Inflammatory macrophage treated with lipopolysaccharide for 1 hour (primary cell): ENCODE data around the gene STARD13.
A peak's percentile ranks its signal among the peaks of the same experiment; 100 is the strongest.

Experiments
- DNase-seq, 2 donors: peaks; one replicate each; pipeline ENCODE4 v3.0.0-alpha.2; 2020 to 2022

The STARD13 gene

DNA sequence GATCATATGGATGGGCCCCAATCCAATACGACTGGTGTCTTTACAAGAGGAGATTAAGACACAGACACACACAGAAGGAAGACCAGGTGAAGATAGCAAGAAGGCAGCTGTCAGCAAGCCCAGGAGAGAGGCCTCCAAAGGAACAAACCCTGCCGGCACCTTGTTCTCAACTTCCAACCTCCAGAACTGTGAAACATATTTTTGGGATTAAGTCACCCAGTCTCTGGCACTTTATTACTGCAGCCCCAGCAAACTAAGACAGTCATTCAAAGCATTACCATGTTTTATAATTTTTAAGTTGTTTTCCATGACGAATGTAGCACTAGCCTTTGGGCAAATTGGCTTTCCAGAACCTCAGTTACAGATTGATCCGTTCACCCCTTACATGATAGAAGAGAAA, 11.3 kb downstream of the STARD13 start:
- DNase-seq, result no peak

DNA sequence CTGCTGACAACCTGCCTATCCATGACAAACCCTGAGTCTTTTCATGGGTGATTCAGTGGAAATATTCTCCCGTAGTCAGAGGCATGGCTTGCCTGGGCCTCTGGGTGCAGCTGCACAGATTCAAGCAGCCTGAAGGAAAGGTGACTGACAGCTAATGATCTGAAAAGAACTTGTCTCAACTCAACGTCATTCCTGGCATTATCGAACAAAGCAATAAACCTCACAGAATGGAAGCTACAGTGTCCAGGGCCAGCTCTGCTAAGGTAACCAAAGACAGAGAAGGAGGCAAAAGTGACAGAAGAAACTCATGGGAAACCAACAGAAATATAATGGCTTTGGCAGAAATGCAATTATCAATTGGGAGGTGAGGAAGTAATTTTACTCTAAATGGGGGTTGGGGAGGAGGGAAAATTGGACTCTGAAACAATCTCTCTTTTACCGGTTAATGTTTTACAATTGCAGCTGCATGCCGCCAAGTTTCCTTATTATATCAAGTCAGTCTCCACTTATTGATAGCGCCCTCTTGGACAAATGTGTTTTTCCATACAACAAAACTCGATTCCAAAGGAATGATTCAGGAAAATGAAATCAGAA, 12.9 kb downstream of the STARD13 start:
- DNase-seq, result no peak

DNA sequence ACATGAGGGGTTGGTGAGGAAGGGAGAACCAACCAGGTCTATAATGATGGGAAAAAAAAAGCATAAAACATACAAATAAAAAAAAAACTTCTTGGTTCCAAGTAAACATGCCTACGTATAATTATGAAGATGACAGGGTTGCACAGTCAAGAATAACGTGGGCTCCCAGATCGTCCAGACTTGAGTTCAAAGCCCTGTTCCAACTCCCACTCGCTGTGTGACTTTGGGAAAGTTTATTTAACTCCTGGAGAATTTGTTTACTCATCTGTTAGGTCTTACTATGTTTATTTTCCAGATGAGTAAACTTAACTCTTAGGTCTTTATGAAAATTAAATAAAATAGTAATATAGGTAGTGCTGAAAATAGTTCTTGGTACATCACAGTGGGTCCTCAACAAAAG, 13.8 kb downstream of the STARD13 start:
- DNase-seq, result no peak

DNA sequence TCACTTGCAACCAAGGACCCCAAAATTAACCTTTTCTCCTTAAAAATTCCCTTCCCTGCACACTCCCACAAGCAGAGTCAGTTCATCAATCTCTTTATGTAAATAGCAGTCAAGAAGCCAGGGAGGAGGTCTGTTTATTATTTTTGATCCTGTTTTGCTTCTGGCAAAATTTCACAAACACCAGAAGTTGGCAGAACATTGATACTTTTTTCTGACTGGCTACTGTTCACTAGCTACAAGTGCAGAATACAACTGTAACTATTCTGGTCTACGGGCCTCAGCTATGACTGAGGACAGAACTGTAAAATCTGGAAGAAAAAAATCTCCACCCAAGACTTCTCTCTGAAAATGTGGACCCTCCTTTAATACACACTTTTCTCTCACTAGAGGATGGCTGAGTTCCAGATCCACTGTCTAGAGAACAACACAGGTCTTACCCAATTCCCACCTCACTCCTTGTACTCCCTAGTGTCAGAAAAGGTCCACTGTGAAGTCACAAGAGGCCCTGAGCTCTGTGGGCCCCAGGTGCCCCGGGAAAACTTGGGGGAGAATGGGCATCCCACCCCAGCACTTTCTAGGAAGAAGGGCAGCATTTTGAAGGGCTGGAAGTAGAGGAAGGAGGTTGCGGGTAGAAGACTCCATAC, 14.5 kb downstream of the STARD13 start:
- no peak for DNase-seq

DNA sequence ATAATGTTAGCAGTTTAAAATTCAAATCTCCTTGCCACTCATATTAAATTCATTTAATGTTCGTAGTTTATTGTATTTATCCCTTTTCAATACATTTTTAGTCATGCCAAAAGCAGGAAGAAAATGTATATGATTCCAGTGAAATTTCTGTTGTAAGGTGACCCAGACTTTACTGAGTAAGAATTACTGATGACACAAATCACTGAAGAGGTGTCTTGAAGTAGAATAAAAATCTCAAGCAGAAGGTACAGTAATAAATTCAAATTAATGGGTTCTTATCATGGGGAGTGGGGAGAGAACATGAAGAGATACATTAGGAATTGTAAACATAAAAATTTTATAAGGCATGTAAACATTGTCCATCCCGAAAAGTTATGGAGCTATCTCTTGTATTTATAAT, 19.9 kb downstream of the STARD13 start:
- no peak for DNase-seq

DNA sequence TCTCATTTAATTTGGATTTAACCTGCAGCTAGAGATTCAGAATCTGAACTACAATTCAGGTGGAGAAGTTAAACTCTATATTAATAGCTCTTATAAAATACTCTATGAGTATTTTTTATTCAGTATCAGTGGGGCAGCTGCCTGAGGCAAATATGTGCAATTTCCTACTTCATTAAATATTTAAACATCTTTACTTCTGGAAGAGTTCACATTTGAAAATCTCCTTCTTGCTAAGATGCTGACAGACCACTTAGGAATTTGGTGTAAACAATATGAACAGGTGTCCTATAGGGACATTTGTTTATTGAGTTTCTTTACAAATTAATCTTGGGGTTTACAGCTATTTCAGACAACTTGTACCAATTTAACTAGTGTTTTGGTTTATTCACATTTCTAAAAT, 20.4 kb downstream of the STARD13 start:
- no peak for DNase-seq

DNA sequence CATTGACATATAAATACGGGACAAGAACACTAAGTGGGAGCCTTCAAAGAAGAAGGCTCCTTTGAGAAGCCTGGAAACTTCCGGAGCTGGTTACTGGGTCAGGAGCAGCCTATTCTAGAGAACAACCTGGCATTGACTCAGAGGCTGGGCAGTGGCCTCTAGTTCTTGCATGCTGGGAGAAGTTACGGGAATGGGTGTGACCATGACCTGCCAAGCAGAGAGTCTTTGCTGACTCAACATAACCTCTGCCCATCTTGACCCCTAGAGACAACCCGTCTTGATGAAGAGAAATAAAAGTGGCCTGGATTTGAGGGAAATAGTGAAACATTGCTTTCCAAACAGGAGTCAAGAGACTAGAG, 21.0 kb downstream of the STARD13 start:
- DNase-seq, result no peak

DNA sequence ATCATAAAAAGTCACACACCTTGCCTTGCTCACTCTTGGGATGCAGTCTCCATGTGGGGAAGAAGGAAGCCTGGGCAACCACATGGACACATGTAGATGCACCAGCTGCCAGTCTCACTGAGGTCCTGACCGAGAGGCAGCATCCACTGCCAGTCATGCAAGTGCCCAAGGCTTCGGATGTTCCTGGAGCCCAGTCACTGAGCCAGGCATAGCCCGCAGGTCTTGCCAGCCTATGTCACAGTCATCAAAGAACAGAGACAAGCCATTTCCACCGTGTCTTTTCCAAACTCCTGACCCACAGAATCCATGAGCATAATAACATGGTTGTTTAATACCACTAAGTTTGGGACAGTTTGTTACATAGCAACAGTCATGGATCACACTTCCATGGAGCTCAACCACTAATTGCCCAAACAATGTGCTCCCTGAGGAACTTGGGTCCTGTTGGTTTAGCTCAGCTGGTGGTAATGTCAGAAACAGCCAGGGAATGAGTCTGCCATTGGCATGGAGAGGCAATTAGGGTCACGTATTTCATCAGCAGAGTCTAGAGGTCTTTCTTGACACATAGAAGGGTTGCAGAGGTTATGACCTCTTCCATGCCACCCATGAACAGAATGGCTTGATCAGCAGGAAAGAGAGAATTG, 21.5 kb downstream of the STARD13 start:
- no peak for DNase-seq

DNA sequence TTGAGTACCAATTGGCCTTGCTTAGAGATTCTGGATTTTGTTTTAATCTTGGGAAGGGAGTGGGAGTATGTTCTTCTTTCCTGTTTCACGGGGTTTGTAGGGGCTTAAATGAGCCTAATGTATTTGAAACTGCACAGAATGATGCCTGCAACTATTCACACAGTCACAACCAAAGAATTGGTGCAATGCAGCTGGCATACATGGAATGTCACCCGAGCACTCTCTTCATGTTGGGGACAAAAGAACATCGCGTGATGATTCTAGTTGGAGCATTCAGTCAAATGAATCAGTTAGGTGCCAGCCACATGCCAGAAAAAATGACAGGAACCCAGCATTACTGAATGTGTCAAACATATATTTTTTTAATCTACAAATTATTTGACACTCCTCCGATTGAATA, 22.1 kb downstream of the STARD13 start:
- no peak for DNase-seq

DNA sequence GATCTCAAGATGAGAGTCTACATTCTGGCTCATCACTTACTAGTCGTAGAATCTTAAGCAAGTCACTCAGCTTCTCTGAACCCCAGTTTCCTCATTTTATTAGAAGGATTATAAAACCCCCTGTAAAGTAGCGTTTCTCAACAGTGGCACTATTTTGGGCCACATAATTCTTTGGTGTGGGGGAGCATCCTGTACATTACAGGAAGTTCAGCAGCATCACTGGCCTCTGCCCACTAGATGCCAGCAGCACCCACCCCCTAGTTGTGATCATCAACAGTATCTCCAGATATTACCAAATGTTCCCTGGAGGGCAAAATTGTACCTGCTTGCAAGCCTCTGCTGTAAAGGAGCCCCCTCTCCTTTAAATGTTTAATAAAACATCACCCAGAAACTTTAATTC, 22.6 kb downstream of the STARD13 start:
- peak; percentile 45 to 49 for DNase-seq

DNA sequence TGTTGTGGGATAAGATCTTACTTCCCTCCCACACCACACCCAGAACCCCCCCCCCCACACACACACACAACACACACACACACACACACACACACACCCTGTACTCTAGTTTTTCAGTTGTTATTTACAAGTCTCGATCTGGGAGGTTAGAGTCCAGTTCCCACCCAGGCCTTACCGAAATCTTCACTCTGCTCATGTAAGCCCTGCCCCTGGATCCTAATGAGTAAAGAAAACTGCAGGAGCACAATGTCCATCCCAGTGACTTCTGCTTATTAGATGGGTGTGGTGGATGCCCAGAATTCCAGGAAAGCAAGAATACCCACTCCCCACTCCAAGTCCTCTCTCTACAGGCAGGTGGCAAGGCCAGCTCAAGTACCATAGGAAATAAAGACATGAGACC, 23.0 kb downstream of the STARD13 start:
- DNase-seq, result no peak

DNA sequence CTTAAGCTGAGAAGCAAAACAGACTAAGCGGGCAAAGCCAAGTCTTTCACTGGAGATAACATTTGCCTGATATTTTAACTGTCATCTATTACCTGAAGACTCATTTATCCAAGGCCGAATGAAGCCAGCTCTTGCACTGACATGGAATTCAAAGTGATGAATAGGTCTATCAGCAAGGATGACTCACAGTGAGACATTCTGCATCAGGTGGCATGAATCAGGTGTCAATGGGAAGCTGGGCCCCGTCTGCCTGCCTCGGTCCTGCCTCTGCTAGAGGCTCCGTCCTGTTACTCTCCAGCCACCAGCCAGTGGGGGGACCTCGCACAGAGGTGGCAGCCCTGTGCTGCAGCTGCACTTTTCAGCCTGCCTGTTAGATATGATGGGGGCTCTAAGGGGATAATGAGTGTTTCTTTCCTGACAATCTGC, 23.5 kb downstream of the STARD13 start:
- DNase-seq, result no peak

DNA sequence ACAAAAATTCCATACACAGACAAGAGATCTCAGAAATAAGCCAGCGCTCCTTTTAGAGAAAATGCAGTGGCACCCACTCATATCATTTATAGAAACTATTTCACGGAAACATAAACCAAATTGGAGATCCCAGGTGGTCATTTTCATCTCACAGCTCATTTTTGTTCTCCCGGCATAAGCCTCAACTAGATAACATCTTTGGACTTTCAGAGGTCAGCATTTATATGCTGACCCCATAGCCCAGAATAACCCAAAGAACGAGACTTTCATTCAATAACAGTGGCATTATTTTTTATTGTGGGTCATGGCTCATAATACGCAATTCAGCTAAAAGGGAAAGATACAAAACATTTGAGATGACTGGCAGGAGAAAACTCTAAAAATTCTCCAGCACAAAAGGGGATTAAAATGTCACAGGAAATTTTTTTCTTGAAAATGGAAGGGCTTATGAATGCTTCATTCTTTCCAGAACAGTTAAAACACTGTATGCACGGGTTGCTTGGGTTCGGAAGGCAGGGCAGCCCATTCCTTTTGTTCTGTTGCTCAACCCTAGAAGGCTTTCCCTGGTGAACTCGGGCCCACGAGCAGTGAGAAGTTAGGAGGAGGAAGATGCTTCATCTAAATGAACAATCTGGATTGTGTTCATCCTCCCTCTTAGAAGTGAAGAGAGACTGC, 24.0 kb downstream of the STARD13 start:
- DNase-seq, result no peak

DNA sequence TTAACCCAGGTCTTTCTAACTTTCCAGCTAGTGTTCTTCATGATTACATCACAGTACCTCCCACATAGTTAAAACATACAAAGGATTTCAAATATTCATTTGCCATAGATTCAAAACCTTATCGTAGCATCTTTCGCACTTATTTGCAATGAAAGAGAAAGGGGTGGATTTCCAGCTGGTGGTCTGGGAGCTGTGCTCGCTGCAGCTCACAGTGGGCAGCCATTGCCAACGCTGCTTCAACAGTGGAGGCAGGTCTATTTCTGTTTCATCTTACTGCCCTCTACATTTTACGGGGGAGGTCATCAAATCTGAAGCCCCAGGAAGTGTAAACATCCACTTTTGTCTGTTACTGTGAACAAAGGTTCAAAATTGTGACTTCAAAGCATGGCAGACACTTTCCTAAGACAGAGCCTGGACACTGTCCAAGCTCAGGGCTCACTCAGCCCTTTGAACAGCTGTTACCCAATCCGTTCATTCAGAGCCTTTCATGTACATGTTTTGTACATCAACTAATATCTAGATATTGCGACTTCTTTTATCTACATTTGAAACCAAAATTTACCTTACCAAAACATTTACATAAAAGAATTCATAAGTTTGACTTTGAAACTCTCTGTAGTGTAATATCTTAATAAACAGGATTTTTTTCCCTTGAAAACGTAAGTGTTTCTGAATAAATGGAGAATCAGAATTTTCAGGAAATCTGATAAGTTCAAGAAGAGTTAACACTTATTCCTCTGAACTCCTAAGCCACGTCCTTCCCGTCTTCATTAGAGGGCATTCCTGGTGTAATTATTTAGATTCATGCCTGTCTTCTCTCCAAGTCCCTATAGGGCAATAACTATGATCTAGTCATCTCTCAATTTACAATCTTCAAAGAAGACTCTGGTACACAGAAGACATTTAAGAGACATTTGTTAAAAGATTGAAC, 25.1 kb downstream of the STARD13 start:
- DNase-seq, result no peak

DNA sequence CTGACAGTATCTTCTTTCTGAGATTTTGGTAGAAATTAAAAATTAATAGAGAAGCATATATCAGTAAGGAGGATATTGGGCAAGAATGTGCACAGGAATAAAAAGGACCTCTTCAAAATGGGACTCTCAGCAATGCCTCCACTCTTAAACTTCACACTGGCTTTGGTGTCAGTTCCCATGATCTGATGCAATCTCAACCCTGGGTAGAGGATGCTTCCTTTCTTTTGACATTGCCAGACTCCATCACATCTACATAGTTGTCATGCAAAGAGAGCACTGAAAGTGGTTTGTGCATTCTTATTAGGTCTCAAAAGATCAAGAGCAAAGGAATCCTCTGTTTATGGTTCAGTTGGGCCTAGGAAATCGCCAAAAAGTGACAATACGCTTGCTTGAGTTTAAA, 26.3 kb downstream of the STARD13 start:
- no peak for DNase-seq

DNA sequence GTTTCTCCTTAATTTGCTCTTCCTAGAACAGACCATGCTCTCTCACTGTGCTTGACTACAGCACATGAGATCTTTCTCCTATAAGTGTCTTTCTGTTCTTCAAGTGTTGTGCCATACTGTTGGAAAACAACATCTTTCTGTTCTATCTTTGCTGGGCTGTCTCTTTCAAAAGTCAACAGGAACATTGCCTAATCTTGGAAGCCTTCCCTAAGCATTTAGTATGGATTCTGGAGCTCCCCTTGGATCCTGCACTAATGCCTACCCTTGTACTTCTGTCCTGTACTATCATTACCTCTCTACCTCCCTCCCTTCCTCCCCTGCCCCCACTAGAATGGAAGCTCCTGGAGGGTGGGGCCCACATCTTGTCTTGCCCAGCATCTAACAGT, 26.8 kb downstream of the STARD13 start:
- no peak for DNase-seq

DNA sequence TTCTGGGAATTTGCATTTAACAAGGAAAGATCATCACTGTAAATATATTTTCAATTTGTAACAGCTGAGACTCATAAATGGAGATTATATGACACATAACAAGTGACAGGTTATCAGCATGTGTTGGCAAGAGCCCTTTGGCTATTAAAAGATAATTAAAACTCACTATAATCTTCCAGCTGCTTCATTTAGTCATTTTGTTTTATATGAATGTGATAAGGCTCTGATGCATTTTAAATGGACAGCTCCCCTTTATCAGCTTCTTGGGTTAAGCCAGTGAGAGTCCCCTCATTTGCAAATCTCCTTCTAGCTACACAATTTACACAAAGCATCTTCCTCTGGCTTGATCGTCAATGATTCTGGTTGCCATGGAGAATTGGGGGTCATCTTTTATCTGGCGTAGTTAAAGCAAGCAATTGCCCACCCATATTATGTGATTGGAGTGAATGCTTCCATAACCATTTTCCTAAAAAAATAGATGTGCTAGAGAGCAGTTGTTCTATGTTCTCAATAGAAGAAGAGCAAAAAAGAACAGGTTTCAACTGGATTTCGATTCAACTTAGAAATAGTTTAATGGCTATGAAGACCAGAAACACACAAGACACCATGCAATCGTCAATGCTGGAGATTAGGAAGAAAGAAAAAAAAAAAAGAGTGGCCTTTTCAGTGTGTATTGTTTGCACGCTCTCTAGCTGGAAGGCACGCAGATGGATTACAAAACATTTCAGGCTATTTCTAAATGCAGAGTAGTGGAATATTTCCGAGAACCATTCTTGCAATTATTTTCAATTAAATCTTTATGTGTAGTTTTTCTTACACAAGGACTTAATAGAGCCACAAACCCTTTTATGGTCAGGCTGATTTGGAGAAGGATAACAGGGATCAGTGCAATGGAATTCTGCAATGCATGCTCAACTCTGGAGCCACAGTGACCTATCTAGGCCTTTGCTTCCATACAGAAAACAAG, 27.4 kb downstream of the STARD13 start:
- DNase-seq, result no peak

DNA sequence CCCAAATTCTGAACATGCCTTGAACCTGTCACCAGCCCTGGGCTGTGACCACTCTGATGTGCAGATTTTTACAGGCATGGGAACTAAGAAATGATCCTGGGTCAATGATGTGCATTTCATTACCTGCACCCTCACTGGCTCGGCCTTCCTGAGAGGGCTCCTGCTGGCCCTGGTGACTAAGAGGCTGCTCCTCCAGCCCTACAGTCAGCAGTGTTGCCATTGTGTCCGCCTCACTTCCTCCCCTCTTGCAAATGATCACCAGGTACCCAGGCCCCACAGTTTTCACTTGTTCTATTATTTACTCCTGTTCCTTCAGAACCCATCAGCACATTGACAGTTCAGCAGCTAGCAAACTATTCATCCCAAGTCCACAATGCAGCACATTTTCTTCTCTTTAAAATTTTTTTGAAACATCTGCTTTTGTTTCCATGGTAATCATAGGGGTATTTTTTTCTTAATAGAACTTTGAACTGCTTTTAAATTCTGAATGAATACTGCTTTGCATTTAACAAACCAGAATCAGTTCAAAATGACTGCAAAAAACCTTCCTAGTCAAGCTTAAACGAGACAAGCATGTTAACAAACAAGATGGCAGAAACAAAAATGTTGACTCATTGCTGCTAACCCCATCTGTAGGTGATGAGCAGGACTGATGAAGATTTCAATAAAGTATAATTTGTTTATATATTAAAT, 29.3 kb downstream of the STARD13 start:
- DNase-seq, result no peak

DNA sequence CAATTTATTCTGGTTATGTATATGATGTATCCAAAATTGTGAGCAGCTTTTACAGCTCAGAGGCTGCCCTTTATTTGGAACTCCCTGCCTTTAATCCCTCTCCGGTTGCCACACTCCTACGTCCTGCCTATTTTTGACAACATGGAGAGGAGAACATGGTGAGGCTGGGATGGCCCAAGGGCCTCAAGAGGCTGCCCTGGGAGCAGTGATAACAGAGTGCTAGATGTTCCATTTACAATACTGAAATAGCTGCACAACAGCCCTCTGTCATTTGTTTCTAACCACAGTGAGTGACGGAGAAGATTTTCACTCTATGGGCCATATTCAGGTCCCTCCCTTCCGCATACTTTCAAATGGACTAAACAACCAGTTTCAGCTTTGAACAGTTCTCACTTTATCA, 33.4 kb downstream of the STARD13 start:
- no peak for DNase-seq

DNA sequence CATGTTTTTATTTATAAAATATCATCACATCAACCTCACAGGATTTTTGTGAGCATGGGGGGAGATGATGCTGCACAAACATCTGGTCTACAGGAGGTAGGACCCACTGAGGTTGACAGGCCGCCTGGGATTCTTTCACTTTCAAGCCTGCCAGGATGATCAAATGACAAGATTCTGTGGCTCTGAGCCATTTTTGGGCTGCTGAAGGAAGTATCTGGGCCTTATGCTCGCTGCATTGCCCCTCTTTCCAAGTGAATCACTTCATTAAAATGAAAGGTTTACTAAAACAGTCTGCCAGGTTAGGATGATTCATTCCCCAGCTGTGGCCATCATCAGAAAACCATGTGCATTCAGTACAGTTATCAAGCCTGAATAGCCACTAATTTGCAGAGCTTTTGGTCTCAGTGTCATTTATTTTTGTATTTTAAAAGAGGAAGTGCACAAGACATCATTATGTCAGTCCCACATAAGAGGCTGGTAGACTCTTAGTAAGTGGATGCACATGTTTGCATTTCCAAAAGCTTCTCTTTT, 34.4 kb downstream of the STARD13 start:
- DNase-seq, result no peak

DNA sequence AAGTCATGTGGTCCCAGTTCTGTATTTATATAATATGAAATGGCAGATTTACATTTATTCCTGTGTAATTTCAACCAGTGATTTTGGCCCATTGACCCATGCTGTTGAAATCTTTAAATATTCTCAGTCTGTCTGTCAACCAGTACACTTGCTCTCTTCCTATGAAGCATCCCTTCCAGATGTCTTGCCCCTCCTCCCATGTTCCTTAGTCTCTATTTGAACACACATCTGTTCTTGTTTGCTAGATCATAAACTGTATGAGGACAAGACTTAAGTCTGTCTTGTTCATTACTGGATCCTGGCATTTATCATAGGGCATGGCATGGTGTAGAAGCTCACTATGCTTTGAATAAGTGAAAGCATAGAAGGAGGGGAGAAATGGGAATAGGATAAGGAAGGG, 34.9 kb downstream of the STARD13 start:
- DNase-seq, result no peak
